Type B pancreatic cell (in vitro differentiated cells): Measurements from ENCODE around the gene C4A. TPM values are rescaled to one million over a fixed set of nuclear protein-coding genes. Genes with fewer than 3 reads are reported as not detected.
A peak's percentile ranks its signal among the peaks of the same experiment; 100 is the strongest.

Experiments used
- DNase-seq: peaks from one replicate; pipeline ENCODE4 v3.0.0; 2021; ENCODE audit warnings: mixed read lengths; ENCODE audit not compliant: unreplicated experiment; ENCODE audit errors: extremely low spot score
- H3K27ac Mint-ChIP-seq: 2 replicates; pipeline ENCODE4 v1.8.0; 2021; ENCODE audit warnings: mild to moderate bottlenecking, mixed read lengths
- H3K27me3 Mint-ChIP-seq: 2 replicates; pipeline ENCODE4 v1.8.0; 2021; ENCODE audit warnings: mixed read lengths
- H3K36me3 Mint-ChIP-seq: 2 replicates; pipeline ENCODE4 v1.8.0; 2021; ENCODE audit warnings: mixed read lengths
- H3K4me1 Mint-ChIP-seq: one replicate; pipeline ENCODE4 v1.8.0; 2021; ENCODE audit warnings: mixed read lengths; ENCODE audit not compliant: unreplicated experiment
- H3K4me3 Mint-ChIP-seq: 2 replicates; pipeline ENCODE4 v1.8.0; 2021; ENCODE audit warnings: mild to moderate bottlenecking, mixed read lengths
- H3K9me3 Mint-ChIP-seq: 2 replicates; pipeline ENCODE4 v1.8.0; 2021; ENCODE audit warnings: mixed read lengths
- total RNA-seq: library from RNA; stranded (reverse); gene quantifications from 2 replicates; pipeline ENCODE4 v1.2.1, GENCODE V29; 2021; ENCODE audit warnings: low replicate concordance
- TF ChIP-seq, protein P1 (sequence below): fragments of 200-600 bp; sonication (generic); conservative IDR thresholded peaks from 2 replicates; pipeline ENCODE4 v1.5.0; 2021; ENCODE audit warnings: antibody characterized with exemption, mild to moderate bottlenecking

C4A gene
- total RNA-seq, 1 donor from 2014 or later, result 9.7 TPM

DNA sequence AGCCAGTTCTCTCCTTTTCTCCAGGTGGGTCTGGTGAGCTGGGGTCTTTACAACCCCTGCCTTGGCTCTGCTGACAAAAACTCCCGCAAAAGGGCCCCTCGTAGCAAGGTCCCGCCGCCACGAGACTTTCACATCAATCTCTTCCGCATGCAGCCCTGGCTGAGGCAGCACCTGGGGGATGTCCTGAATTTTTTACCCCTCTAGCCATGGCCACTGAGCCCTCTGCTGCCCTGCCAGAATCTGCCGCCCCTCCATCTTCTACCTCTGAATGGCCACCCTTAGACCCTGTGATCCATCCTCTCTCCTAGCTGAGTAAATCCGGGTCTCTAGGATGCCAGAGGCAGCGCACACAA lies 36.7 kb upstream of the C4A start:
- H3K27me3 Mint-ChIP-seq, result peaks cover 26% of the 10 kb centered on the region
- H3K27ac Mint-ChIP-seq, result peak overlapping the region; percentile 81

DNA sequence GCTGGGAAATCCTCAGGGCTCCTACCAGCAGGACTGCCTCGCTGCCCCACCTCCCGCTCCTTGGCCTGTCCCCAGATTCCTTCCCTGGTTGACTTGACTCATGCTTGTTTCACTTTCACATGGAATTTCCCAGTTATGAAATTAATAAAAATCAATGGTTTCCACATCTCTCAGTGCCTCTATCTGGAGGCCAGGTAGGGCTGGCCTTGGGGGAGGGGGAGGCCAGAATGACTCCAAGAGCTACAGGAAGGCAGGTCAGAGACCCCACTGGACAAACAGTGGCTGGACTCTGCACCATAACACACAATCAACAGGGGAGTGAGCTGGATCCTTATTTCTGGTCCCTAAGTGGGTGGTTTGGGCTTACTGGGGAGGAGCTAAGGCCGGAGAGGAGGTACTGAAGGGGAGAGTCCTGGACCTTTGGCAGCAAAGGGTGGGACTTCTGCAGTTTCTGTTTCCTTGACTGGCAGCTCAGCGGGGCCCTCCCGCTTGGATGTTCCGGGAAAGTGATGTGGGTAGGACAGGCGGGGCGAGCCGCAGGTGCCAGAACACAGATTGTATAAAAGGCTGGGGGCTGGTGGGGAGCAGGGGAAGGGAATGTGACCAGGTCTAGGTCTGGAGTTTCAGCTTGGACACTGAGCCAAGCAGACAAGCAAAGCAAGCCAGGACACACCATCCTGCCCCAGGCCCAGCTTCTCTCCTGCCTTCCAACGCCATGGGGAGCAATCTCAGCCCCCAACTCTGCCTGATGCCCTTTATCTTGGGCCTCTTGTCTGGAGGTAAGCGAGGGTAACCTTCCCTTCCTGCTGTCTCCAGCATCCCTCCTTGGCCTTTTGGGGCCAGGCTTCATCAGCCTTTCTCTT lies 36.1 kb upstream of the C4A start, which contains the start of gene CFB:
TSS of gene CFB (plus strand) at position 589 of the 863 bp plus-strand sequence. CDS start at position 716, 127 bp downstream.
- H3K27ac Mint-ChIP-seq, result peak within 1 kb of the TSS; percentile 81
- peaks cover 26% of the 10 kb centered on the region for H3K27me3 Mint-ChIP-seq
- H3K9me3 Mint-ChIP-seq, result no peaks in the 10 kb centered on the region
- H3K4me1 Mint-ChIP-seq, result peaks cover 6% of the 10 kb centered on the region
- TF ChIP-seq, protein P1, sequence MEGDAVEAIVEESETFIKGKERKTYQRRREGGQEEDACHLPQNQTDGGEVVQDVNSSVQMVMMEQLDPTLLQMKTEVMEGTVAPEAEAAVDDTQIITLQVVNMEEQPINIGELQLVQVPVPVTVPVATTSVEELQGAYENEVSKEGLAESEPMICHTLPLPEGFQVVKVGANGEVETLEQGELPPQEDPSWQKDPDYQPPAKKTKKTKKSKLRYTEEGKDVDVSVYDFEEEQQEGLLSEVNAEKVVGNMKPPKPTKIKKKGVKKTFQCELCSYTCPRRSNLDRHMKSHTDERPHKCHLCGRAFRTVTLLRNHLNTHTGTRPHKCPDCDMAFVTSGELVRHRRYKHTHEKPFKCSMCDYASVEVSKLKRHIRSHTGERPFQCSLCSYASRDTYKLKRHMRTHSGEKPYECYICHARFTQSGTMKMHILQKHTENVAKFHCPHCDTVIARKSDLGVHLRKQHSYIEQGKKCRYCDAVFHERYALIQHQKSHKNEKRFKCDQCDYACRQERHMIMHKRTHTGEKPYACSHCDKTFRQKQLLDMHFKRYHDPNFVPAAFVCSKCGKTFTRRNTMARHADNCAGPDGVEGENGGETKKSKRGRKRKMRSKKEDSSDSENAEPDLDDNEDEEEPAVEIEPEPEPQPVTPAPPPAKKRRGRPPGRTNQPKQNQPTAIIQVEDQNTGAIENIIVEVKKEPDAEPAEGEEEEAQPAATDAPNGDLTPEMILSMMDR, result no peak
- no peak within 1 kb of the TSS for H3K4me3 Mint-ChIP-seq
- DNase-seq, result no peak
- H3K36me3 Mint-ChIP-seq, result peaks cover under 1% of the 10 kb centered on the region

More for the DNA sequence above, 36.7 kb upstream of the C4A start:
- Mint-ChIP-seq H3K9me3 (no peaks in the 10 kb centered on the region), H3K4me3 (no peak overlapping the region), H3K36me3 (no peaks in the 10 kb centered on the region), H3K4me1 (peaks cover 12% of the 10 kb centered on the region)
- no peak for DNase-seq
- TF ChIP-seq, protein P1, result no peak

DNA sequence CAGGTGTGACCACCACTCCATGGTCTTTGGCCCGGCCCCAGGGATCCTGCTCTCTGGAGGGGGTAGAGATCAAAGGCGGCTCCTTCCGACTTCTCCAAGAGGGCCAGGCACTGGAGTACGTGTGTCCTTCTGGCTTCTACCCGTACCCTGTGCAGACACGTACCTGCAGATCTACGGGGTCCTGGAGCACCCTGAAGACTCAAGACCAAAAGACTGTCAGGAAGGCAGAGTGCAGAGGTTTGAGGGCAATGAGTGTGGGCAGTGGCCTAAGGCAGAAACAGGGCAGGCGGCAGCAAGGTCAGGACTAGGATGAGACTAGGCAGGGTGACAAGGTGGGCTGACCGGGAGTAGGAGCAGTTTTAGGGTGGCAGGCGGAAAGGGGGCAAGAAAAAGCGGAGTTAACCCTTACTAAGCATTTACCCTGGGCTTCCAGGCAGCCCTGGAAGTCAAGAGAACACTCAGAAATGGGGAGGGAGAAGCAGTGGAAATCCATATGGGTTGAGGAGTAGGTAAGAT lies 35.4 kb upstream of the C4A start:
- H3K9me3 Mint-ChIP-seq, result no peaks in the 10 kb centered on the region
- TF ChIP-seq, protein P1, result no peak
- H3K4me3 Mint-ChIP-seq, result no peak overlapping the region
- peaks cover 4% of the 10 kb centered on the region for H3K36me3 Mint-ChIP-seq
- peaks cover 26% of the 10 kb centered on the region for H3K27me3 Mint-ChIP-seq
- no peak overlapping the region for H3K27ac Mint-ChIP-seq
- DNase-seq, result no peak
- peaks cover 5% of the 10 kb centered on the region for H3K4me1 Mint-ChIP-seq

DNA sequence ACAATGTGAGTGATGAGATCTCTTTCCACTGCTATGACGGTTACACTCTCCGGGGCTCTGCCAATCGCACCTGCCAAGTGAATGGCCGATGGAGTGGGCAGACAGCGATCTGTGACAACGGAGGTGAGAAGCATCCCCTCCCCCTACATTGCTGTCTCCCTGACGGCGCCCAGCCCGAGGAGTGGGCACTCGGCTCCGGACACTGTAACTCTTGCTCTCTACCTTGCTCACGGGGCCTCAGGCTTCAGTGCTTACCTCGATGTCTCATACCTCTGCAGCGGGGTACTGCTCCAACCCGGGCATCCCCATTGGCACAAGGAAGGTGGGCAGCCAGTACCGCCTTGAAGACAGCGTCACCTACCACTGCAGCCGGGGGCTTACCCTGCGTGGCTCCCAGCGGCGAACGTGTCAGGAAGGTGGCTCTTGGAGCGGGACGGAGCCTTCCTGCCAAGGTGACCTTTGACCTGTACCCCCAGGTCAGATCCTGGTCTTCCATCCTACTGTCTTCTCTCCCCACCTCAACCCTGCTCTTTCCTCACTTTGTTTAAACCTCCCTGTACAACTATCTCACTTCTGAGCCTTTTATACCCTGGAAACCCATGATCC lies 34.7 kb upstream of the C4A start:
- peak overlapping the region; percentile 14 for H3K27ac Mint-ChIP-seq
- no peak for DNase-seq
- H3K4me1 Mint-ChIP-seq, result peaks cover 5% of the 10 kb centered on the region
- TF ChIP-seq, protein P1, result no peak
- H3K9me3 Mint-ChIP-seq, result no peaks in the 10 kb centered on the region
- no peak overlapping the region for H3K4me3 Mint-ChIP-seq
- H3K36me3 Mint-ChIP-seq, result peaks cover 4% of the 10 kb centered on the region
- H3K27me3 Mint-ChIP-seq, result peaks cover 24% of the 10 kb centered on the region

DNA sequence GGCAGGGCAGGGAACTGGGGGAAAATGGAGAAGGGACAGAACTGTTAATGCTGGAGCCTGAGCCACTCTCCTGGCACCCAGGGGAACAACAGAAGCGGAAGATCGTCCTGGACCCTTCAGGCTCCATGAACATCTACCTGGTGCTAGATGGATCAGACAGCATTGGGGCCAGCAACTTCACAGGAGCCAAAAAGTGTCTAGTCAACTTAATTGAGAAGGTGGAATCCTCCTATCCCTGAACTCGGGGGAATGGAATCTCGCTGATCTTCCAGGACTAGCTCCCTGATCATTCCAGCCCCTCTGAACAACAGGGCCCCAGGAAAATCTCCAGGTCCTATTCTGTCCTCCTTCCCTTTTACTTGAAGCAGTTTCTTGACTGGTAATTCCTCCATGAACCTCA lies 34.0 kb upstream of the C4A start:
- Mint-ChIP-seq H3K36me3 (peaks cover 4% of the 10 kb centered on the region), H3K4me3 (no peak overlapping the region), H3K4me1 (peaks cover 5% of the 10 kb centered on the region), H3K27me3 (peaks cover 18% of the 10 kb centered on the region), H3K9me3 (no peaks in the 10 kb centered on the region), H3K27ac (peak overlapping the region; percentile 14)
- DNase-seq, result no peak
- TF ChIP-seq, protein P1, result no peak
